Liver (tissue), 9 donors: ENCODE results near the gene HNRNPA3. TPM values are rescaled to one million over a fixed set of nuclear protein-coding genes. Genes with fewer than 3 reads are reported as not detected.

Experiments used
- DNase-seq: peaks from one replicate; pipeline ENCODE4 v3.0.0-alpha.2; 2017; ENCODE audit warnings: low spot score
- H3K27ac ChIP-seq, 2 donors: one replicate each; pipeline ENCODE4 v1.7.0; 2013; ENCODE audit warnings: inconsistent platforms in 2 of 2, low read length in 2 of 2, control low read depth in 1 of 2, low read depth in 1 of 2, mild to moderate bottlenecking in 1 of 2
- H3K27me3 ChIP-seq, 4 donors: one replicate each; pipeline versions ENCODE4 v1.6.1 to v1.7.0; 2013; ENCODE audit warnings: low read length in 3 of 4, inconsistent platforms in 1 of 4, mild to moderate bottlenecking in 1 of 4, moderate library complexity in 1 of 4; ENCODE audit not compliant: control insufficient read depth in 4 of 4, insufficient read depth in 4 of 4
- H3K36me3 ChIP-seq, 4 donors: one replicate each; pipeline versions ENCODE4 v1.6.1 to v1.7.0; 2013; ENCODE audit warnings: low read length in 3 of 4, mild to moderate bottlenecking in 3 of 4, low read depth in 1 of 4, moderate library complexity in 1 of 4; ENCODE audit not compliant: control insufficient read depth in 4 of 4, insufficient read depth in 3 of 4
- H3K4me1 ChIP-seq, 4 donors: one replicate each; pipeline versions ENCODE4 v1.6.1 to v1.7.0; 2013; ENCODE audit warnings: low read length in 3 of 4, mild to moderate bottlenecking in 3 of 4, moderate library complexity in 1 of 4; ENCODE audit not compliant: control insufficient read depth in 4 of 4, insufficient read depth in 4 of 4
- H3K4me3 ChIP-seq, 3 donors: one replicate each; pipeline versions ENCODE4 v1.6.1 to v1.7.0; 2013; ENCODE audit warnings: low read length in 3 of 3, control low read depth in 1 of 3, low read depth in 1 of 3, mild to moderate bottlenecking in 1 of 3
- H3K9ac ChIP-seq, 2 donors: one replicate each; pipeline ENCODE4 v1.7.0; 2013; ENCODE audit warnings: low read length in 2 of 2, mild to moderate bottlenecking in 2 of 2, moderate library complexity in 2 of 2, control low read depth in 1 of 2, low read depth in 1 of 2
- H3K9me3 ChIP-seq, 4 donors: one replicate each; pipeline versions ENCODE4 v1.6.1 to v1.7.0; 2013; ENCODE audit warnings: low read length in 3 of 4; ENCODE audit not compliant: control insufficient read depth in 4 of 4
- EGR1 ChIP-seq, 2 donors: IDR thresholded peaks; 2 replicates each; pipeline ENCODE4 v1.6.1; 2016 to 2018; ENCODE audit warnings: antibody characterized with exemption in 2 of 2, low read depth in 2 of 2
- FOXA1 ChIP-seq: IDR thresholded peaks from 2 replicates; pipeline ENCODE4 v1.6.1; 2016; ENCODE audit warnings: antibody characterized with exemption
- FOXA2 ChIP-seq: IDR thresholded peaks from 2 replicates; pipeline ENCODE4 v1.6.1; 2016; ENCODE audit warnings: antibody characterized with exemption
- GABPA ChIP-seq, 2 donors: IDR thresholded peaks in 1 of 2; conservative IDR thresholded peaks in 1 of 2; 2 replicates each; pipeline ENCODE4 v1.6.1; 2016; ENCODE audit warnings: antibody characterized with exemption in 2 of 2, mild to moderate bottlenecking in 1 of 2, moderate library complexity in 1 of 2
- JUND ChIP-seq, 2 donors: IDR thresholded peaks; 2 replicates each; pipeline ENCODE4 v1.6.1; 2016; ENCODE audit warnings: antibody characterized with exemption in 2 of 2
- NR2F2 ChIP-seq: IDR thresholded peaks from 2 replicates; pipeline ENCODE4 v1.6.1; 2016; ENCODE audit warnings: antibody characterized with exemption
- RAD21 ChIP-seq, 2 donors: IDR thresholded peaks; 2 replicates each; pipeline ENCODE4 v1.6.1; 2016; ENCODE audit warnings: antibody characterized with exemption in 2 of 2, mild to moderate bottlenecking in 2 of 2
- REST ChIP-seq: IDR thresholded peaks from 2 replicates; pipeline ENCODE4 v1.6.1; 2016; ENCODE audit warnings: antibody characterized with exemption, mild to moderate bottlenecking
- TAF1 ChIP-seq: conservative IDR thresholded peaks from 2 replicates; pipeline ENCODE4 v1.6.1; 2016; ENCODE audit warnings: antibody characterized with exemption, mild to moderate bottlenecking
- ZBTB33 ChIP-seq: IDR thresholded peaks from 2 replicates; pipeline ENCODE4 v1.6.1; 2016; ENCODE audit warnings: antibody characterized with exemption
- WGBS: extraction: QIAGEN DNeasy Blood & Tissue Kit; methylation state at CpG from one replicate; pipeline ENCODE4 v1.1.7; 2013; 5-methylcytosine and 5-hydroxymethylcytosine counted together
- polyA plus RNA-seq, 2 donors: library from polyadenylated mRNA; stranded (reverse) in 1 of 2; unstranded in 1 of 2; fragments of 200-250 nt in 1 of 2; fragments of >200 nt in 1 of 2; fragmentation: Nextera tagmentation in 1 of 2; extraction: Ambion mirVana in 1 of 2; gene quantifications; one replicate each; pipeline versions ENCODE4 v1.2.1 to v1.2.3, GENCODE V29; 2013 to 2015
- total RNA-seq, 2 donors: library from RNA; depleted of rRNA; stranded (reverse); fragments of >200 nt; gene quantifications; one replicate each; pipeline ENCODE4 v1.2.3, GENCODE V29; 2014
- donor health status: healthy.
- donor health status: healthy.
- donor health status: healthy.
- donor health status: healthy.
- donor health status: healthy.

Gene HNRNPA3
- total and polyA plus RNA-seq, 4 donors, result 22.9 to 72.5 (median 51.7) TPM

- WGBS, result 77% methylated on average over 2 of the region's 2 CpGs
- DNase-seq, result no peak
- Histone ChIP-seq H3K36me3 (peaks cover 3 to 28% (median 25%) of the 10 kb centered on the region in 4 donors), H3K27ac (no peak overlapping the region), H3K4me3 (no peak overlapping the region), H3K9me3 (no peaks in the 10 kb centered on the region), H3K9ac (no peak overlapping the region), H3K27me3 (no peaks in the 10 kb centered on the region), H3K4me1 (peaks cover 0 to 6% (median 3%) of the 10 kb centered on the region in 4 donors)
- no peak for TF ChIP-seq FOXA1
- no peak for TF ChIP-seq NR2F2
- TF ChIP-seq EGR1 (IDR thresholded peaks at IDR 0.05; ENCODE audit: low read depth in 2 of 2), result no peak
- TF ChIP-seq GABPA (IDR thresholded peaks at IDR 0.05 in 1 of 2, conservative IDR thresholded peaks at IDR 0.05 in 1 of 2), result no peak
Measured at GRCh38 chr2:177225965-177226360, 13.4 kb downstream of the HNRNPA3 start.

GRCh38 chr2:177229442-177230242 is 17.0 kb downstream of the HNRNPA3 start:
- H3K4me3 ChIP-seq, result no peak overlapping the region

More at GRCh38 chr2:177229442-177230242, 17.0 kb downstream of the HNRNPA3 start:
- Histone ChIP-seq H3K4me1 (peaks cover 0 to 8% (median 4%) of the 10 kb centered on the region in 4 donors), H3K9me3 (no peaks in the 10 kb centered on the region), H3K9ac (no peak overlapping the region), H3K27ac (no peak overlapping the region), H3K27me3 (no peaks in the 10 kb centered on the region), H3K36me3 (peaks cover 3 to 45% (median 39%) of the 10 kb centered on the region in 4 donors)
- 95% methylated on average over 8 of the region's 8 CpGs for WGBS
- TF ChIP-seq EGR1 (IDR thresholded peaks at IDR 0.05; ENCODE audit: low read depth in 2 of 2) (no peak), JUND (IDR thresholded peaks at IDR 0.05) (no peak), REST (no peak), TAF1 (no peak), ZBTB33 (no peak), RAD21 (IDR thresholded peaks at IDR 0.05) (no peak), FOXA1 (no peak), FOXA2 (no peak)
- no peak for DNase-seq
